ENCODE measurements around the gene ELF5.

DNA sequence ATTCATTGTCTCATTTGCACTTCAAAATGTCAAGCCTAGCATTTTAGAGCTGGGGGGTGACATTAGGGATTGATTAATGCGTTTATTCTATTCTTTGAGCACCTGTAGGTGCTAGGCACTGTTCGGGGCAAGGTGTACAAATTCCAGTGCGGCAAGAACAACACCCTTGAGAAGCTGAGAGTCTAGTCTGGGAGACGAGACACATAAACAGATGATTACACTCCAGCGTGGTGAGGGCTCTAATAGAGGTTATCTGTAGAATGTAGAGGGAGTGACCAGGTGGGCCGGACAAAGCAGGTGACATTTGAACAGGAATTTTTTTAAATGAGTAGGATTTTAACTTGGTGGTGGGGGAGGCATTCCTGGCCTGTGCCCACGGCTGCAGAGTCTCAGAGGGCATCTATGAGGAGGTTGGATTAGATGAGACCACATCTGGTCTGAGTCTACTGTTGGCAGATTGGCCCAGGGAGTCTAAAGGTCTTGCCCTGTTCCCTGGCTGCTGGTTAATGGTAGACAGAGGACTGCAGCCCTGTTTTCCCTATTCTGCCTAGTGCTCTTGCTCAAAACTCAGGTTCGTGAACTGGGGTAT, 73.9 kb downstream of the ELF5 start:
- TF ChIP-seq, protein P1, sequence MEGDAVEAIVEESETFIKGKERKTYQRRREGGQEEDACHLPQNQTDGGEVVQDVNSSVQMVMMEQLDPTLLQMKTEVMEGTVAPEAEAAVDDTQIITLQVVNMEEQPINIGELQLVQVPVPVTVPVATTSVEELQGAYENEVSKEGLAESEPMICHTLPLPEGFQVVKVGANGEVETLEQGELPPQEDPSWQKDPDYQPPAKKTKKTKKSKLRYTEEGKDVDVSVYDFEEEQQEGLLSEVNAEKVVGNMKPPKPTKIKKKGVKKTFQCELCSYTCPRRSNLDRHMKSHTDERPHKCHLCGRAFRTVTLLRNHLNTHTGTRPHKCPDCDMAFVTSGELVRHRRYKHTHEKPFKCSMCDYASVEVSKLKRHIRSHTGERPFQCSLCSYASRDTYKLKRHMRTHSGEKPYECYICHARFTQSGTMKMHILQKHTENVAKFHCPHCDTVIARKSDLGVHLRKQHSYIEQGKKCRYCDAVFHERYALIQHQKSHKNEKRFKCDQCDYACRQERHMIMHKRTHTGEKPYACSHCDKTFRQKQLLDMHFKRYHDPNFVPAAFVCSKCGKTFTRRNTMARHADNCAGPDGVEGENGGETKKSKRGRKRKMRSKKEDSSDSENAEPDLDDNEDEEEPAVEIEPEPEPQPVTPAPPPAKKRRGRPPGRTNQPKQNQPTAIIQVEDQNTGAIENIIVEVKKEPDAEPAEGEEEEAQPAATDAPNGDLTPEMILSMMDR (IDR thresholded peaks at IDR 0.05; ENCODE audit: insufficient read depth, low read length) = no peak
- TF ChIP-seq POLR2AphosphoS5 (IDR thresholded peaks at IDR 0.05; ENCODE audit: low read depth) = no peak; the same call in 1 of the 2 replicates
- TF ChIP-seq, protein P2, sequence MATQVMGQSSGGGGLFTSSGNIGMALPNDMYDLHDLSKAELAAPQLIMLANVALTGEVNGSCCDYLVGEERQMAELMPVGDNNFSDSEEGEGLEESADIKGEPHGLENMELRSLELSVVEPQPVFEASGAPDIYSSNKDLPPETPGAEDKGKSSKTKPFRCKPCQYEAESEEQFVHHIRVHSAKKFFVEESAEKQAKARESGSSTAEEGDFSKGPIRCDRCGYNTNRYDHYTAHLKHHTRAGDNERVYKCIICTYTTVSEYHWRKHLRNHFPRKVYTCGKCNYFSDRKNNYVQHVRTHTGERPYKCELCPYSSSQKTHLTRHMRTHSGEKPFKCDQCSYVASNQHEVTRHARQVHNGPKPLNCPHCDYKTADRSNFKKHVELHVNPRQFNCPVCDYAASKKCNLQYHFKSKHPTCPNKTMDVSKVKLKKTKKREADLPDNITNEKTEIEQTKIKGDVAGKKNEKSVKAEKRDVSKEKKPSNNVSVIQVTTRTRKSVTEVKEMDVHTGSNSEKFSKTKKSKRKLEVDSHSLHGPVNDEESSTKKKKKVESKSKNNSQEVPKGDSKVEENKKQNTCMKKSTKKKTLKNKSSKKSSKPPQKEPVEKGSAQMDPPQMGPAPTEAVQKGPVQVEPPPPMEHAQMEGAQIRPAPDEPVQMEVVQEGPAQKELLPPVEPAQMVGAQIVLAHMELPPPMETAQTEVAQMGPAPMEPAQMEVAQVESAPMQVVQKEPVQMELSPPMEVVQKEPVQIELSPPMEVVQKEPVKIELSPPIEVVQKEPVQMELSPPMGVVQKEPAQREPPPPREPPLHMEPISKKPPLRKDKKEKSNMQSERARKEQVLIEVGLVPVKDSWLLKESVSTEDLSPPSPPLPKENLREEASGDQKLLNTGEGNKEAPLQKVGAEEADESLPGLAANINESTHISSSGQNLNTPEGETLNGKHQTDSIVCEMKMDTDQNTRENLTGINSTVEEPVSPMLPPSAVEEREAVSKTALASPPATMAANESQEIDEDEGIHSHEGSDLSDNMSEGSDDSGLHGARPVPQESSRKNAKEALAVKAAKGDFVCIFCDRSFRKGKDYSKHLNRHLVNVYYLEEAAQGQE (IDR thresholded peaks at IDR 0.05; ENCODE audit: insufficient replicate concordance, low read depth) = no peak
- no peak for TF ChIP-seq SPI1 (IDR thresholded peaks at IDR 0.05; ENCODE audit: borderline replicate concordance, low read depth)
- no peak for TF ChIP-seq GABPA (IDR thresholded peaks at IDR 0.05; ENCODE audit: low read depth)

Measured in HL-60 (cell line).